HG02943 (cell line): Measurements from ENCODE around the gene RAB11FIP3.

ENCODE experiments used
- ATAC-seq: cut with Tn5 transposase; IDR thresholded peaks from one replicate; pipeline ENCODE4 v1.9.1; 2021; ENCODE audit warnings: mild to moderate bottlenecking, low read depth, moderate library complexity; ENCODE audit not compliant: unreplicated experiment

RAB11FIP3 gene

GRCh38 chr16:548586-548985, 123.1 kb downstream of the RAB11FIP3 start:
- no peak for ATAC-seq

DNA sequence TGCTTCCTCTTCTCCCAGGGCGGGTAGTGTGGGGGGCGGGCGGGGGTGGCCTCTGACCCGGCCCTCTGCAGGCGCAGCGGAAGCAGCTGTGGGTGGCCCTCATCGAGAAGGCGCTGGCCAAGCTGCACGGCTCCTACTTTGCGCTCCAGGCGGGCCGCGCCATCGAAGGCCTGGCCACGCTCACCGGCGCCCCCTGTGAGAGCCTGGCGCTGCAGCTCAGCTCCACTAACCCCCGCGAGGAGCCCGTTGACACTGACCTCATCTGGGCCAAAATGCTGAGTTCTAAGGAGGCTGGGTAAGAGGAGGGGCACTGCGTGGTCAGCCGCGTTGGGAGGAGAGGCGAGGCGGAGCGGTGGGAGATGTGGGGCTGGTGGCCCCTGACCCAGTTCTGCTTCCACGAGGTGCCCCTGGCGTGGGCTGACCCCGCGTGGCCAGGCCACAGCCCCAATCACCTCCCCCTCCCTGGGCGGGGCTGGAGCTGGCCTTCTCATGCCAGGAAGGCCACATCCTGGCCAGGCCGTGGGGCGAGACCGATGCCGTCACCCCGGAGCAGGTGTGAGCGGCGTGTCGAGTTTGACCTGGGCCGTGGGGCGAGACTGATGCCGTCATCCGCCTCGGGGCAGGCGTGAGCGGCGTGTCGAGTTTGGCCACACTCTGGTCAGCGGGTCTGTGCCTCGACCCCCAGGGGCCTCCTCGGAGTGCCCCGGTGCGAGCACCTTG, 124.3 kb downstream of the RAB11FIP3 start:
- no peak for ATAC-seq

- no peak for ATAC-seq
Measured at GRCh38 chr16:551210-551609, 125.8 kb downstream of the RAB11FIP3 start.

DNA sequence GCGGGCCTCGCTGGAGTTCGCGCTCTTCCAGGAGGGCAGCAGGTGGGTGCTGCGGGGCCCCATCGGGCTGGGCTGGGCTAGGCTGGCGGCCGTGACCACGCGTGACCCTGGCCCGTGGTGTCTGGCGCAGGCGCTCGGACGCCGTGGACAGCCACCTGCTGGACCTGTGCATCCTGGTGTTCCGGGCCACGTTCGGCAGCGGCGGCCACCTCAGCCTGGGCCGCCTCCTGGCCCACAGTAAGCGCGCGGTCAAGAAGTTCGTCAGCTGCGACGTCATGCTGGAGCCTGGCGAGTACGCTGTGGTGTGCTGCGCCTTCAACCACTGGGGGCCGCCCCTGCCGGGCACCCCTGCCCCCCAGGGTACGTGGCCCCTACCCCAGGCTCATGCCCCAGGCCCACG, 126.7 kb downstream of the RAB11FIP3 start:
- ATAC-seq, result no peak

- ATAC-seq, result no peak
Measured at GRCh38 chr16:553601-554296, 128.3 kb downstream of the RAB11FIP3 start.

DNA sequence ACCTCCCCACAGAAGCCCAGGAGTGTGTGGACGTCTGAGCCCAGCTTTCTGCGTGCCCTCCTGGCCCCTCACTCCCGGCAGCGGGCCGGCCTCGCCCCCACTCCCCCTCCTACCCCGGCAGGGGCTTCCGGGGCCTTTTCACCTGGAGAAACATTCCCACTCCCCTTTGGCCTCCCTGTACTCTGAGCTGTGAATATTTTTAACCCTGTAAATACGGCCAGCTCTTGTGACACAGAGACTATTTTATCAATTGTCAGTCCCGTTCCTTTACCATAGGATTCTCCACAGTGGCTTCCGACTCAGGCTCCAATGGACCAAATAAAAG, 128.8 kb downstream of the RAB11FIP3 start:
- ATAC-seq, result no peak

DNA sequence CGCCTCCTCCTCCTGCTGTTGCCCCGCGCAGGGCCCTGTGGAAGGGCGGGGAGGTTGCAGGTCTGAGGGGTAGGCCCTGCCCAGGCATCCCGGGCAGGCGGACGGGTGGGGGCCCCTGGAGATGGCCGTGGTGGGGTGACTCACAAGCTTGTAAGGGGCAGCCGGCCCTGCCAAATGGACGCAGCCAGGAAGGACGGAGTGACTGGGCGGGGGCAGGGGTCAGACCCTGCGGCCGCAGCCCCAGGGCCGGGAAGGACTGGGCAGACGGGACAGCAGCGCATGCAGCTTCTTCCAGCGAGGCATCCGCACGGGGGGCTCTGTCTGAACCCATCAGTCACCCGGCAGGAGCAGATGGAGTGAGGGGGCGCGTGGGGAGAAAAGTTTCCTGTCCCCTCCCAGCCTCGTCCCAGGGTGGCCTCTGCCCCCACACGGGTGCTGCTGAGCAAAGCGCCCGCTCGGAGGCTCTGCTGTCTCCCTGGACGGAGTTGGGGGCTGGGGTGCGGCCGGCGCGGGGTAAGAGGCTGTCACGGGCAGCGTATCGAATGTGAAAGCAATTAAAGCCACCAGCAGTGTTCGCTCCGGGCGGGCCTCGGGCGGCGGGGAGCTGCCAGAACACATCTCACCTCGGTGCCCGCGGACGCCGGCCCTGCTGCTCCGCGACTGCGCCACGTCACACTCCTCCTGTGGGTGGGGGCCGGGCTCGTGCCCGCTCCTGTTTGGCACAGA, 129.4 kb downstream of the RAB11FIP3 start:
- ATAC-seq, result no peak

GRCh38 chr16:555528-556473, 130.4 kb downstream of the RAB11FIP3 start:
- ATAC-seq, result no peak

GRCh38 chr16:556474-557173, 131.2 kb downstream of the RAB11FIP3 start:
- ATAC-seq, result no peak

- ATAC-seq, result no peak
Measured at GRCh38 chr16:557463-558297, 132.2 kb downstream of the RAB11FIP3 start.

DNA sequence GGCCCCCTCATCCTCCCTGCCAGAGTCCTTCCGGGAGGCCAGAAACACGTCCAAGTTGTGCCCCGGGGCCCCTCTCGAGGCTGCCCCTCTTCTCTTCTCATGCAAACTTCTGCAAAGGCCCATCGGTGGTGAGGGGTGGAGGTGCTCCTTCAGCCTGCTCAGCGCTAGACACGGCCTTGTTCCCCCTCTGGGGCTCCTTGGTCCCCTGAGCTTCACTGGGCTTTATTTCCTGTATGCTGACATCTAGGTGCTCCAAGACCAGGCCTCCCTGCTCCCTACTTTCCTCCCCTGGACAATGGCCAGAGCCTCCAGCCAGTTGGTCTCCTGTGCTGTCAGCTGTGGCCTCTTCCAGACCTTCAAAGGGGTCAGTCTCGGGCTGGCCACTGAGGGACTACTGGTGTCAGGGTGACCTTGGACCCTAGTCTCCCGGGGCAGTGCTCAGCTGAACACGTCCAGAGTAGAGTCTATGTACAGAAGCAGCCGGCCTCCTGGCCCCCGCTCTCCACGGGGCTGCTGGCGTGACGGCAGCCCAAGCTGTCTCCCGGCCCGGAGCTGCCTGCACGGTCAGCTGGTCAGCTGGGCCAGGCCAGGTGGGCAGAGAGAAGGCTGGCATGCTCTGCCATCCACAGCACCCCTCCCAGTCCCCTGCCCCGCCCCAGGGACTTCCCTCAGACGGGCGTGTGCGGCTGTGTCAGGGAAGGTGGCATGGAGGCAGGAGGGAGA, 133.0 kb downstream of the RAB11FIP3 start:
- ATAC-seq, result no peak

- no peak for ATAC-seq
Measured at GRCh38 chr16:559021-559380, 133.6 kb downstream of the RAB11FIP3 start.

GRCh38 chr16:559411-560203, 134.2 kb downstream of the RAB11FIP3 start:
- ATAC-seq, result no peak

DNA sequence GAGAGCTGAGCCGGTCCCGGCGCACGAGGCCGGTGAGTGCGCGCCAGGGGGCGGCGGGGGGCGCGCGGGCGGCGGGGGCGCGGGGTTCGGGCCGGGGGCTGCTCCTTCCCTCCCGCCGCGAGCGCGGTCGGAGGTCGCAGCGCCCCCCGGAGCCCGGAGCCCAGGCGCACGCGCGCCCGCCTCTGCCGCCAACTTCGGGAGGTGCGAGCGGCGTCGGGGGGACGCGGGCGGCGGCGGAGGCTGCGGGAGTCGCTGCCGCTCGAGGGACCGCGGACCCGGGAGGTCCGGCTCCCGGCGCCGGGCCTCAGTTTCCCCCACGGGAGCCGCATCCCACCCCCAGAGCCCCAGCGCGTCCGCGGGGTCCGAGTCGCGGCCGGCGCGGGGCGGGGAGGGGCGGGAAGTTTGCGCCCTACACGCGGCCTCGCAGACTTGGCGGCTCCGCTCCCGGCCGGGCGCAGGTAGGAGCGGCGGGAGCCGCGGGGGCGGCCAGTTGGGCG, 134.8 kb downstream of the RAB11FIP3 start, which contains the start of gene PRR35:
Gene PRR35 (plus strand): TSS at position 191 of the 497 bp plus-strand sequence. CDS start 2,901 bp downstream, outside the sequence.
- ATAC-seq, result no peak

GRCh38 chr16:560701-561412, 135.4 kb downstream of the RAB11FIP3 start:
- ATAC-seq, result no peak

DNA sequence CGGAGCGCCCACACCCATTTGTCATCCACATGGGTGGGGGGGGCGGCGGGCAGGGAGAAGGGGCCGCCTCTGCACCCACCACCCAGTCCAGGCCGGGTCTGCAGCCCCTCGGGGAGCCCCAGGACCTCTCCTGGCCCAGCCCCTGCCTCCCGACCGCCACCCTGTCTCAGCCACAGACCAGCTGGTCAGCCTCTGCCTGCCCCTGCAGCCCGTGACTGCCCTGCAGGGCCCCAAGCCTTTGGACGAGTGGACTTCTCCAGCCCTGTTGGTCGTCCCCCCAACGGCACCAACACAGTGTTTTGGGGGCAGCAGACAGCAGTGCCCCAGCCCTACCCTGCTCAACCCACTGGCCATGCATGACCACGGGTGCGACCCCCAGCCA, 136.0 kb downstream of the RAB11FIP3 start:
- no peak for ATAC-seq
